GM21786 (cell line): Measurements from ENCODE around the gene HDAC10.

Experiments used
- ATAC-seq: cut with Tn5 transposase; IDR thresholded peaks from one replicate; pipeline ENCODE4 v1.9.1; 2021; ENCODE audit not compliant: unreplicated experiment

HDAC10 gene

DNA sequence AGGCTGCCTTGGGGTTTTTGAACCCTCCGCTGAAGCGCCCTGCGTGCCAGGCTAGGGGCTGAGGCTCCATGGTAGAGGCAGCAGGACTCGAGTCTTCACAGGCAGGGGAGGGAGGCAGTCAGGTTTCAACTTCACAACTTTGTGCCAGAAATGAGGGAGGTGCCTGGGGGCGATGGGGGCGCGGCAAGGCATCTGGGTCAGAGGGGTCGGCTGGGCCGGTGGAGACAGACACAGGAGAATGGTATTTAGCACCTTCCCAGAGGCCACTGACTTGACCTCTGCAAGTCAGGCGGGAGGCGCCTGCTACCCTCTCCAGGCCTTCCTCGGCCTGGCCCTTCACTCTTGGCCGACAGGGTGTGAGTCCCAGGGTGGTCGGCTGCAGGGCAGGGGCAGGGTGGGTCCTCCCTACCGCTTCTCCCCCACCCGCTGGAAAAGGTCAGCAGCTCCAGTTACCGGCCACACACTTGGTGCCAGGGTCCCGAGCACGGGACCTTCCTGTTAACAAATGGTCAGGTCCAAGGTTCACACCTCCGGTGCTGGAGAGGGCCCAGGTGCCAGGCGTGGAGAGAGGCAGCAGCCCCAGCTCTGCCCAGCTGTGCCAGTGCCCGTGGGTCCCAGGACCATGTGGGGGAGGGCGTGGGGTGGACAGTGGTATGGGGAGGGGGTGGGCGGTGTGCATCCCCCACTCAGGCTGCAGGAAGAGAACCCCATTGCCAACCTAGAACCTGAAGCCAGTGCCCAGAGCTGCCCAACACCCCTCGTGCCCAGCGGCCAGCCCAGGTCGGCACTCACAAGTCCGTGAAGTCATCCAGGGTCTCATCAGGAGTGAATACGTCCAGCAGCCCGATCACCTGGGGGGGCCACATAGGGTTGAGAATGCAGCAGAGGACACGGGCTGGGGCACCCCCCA, 6.6 kb upstream of the HDAC10 start:
- ATAC-seq: no peak

- no peak for ATAC-seq
Measured at GRCh38 chr22:50257041-50257440, 6.0 kb upstream of the HDAC10 start.

DNA sequence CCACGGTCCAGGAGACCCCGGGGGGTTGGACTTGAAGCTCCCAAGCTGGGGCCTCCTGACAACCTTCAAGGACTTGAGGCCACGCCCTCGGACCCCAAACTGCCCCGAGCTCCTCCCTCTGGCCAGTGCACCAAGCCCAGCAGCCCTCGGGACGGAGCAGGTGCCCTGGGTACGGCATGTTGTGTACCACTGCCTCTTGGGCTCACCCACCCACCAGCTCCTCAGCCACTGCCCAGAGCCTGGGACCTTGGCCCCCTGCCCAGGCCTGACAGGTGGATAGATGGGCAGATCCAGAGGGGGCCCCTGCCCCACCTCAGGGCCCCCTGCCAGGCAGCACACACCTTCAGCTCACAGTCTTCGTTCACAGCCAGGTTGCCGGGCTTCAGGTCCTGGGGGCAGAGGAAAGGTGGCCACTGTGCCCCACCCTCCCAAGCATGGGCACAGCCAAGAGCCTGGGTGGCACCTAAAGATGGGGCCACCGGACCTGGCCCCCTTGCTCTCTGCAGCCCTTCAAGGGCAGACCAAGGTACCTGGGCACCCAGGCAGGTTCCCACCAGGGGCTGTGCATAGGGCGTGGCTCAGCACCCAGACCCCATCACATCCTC, 5.3 kb upstream of the HDAC10 start:
- no peak for ATAC-seq

GRCh38 chr22:50255607-50256006, 4.5 kb upstream of the HDAC10 start:
- ATAC-seq: no peak

DNA sequence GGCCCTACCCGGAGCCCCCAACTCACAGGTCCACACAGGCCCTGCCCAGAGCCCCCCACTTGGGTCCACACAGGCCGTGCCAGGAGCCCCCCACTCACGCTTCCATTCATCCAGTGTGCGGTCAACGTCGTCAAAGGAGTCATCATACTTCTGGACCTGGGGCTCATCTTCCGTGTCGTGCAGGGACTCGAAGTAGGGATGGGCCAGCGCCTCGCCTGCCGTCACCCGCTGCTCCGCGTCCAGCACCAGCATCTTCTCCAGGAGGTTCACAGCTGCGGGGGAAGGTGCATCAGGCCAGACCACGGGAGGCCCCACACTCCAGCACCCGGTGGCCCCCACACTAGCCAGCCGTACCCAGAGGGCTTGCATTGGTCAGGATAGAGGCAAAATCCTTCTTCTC, 4.0 kb upstream of the HDAC10 start:
- ATAC-seq: no peak

DNA sequence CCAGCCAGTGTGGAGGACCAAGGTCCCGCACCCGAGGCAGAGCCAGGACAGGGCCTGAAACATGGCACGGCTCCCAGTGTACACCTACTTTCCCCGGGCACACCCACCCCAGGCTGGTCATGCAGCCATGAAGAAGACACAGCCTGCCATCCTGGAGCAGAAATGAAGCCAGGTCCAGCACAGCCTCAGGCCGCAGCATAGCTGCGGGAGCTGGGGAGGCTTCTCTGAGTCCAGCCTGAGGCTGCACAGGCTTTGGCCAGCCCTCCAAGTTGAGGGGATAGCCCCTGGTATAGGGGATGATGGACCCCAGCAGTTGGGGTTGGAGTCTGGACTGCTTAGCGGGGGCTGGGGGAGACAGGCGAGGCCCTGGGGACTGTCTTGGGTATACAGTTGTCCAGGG, 2.9 kb upstream of the HDAC10 start:
- no peak for ATAC-seq

DNA sequence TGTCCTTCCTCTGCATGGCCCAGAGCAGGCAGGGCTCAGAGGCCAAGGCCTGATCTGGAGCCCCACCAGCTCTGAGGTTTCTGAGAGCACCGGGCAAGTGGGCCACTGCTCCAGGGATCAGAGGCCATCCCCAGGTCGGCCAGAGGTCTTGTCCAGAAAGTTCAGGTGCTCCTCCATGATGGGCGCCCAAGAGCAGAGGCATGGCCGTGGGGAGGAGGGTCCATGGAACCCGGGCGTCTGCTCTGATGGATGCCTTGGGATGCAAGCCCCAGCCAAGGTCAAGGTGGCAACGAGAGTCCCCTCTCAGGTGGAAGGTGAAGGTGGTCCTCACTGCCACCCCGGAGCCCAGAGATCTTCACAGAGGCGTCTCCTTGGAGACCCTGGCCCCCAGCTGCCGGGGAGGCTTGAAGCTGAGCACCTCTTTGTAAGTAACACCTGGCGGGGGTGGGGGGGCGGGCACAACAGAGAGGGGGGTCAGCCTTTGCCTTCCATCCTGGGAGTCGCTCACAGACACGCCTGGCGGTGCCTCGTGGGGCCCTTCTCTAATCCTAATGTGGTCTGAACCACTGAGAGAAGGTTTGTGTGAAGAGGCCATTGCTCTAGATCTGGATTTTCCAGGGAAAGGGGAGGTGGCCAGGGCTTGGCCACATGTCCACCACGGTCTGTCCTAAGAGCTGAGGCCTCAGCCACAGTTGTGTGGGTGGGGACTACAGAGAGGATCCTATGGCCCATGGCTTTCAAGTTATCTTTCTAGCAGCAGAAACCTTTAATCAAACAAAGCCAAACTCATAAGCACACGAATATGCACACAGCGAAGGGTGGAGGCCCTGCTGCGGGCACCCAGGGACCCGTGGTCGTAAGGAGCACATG, 2.2 kb upstream of the HDAC10 start:
- ATAC-seq: no peak

GRCh38 chr22:50252082-50253045, 1.3 kb upstream of the HDAC10 start:
- no peak for ATAC-seq

DNA sequence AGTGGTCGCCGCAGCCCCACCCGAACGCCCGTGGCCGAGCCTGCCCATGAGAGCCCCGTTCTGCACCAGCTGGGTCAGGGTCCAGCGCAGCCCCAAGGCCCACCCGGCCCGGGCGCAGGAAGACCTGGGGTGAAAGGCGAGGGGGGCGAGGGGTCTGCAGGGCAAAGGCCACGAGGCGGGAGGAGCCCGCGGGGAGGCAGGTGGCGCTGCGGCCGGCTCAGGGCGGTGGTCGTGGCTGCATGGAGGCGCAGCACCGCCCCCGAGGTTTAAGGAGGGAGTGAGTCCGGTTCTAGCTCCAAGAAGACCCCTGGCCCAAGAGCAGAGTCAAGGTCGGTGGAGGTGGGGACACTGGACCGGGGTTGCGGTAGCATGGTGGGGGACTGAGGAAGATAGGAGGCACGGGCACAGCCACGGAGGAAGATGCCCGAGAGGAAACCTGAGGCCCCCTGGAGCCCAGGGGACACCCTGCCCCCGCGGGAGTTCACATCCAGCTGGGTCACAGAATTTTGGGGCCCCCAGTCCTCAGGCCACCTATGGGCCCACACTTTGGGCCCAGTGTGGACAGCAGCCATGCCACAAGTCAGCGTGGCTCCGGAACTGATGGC, 514 bp upstream of the HDAC10 start:
- ATAC-seq: no peak

DNA sequence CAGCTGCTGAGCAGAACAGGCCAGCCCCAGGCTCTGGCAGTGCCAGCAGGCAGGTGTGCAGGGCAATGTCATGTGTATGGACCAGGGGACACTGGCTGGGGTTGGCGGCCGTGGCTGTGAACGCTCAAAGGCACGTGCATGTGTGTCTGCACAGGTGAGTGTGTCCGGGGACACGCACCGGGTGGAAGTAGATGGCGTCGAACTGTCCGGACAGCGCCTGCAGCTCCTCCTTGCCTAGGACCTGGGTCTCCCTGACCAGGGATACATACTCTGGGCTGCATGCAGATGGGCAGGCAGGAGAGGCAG, 863 bp downstream of the HDAC10 start:
- ATAC-seq: no peak

- ATAC-seq: no peak
Measured at GRCh38 chr22:50249341-50250248, 1.5 kb downstream of the HDAC10 start.

DNA sequence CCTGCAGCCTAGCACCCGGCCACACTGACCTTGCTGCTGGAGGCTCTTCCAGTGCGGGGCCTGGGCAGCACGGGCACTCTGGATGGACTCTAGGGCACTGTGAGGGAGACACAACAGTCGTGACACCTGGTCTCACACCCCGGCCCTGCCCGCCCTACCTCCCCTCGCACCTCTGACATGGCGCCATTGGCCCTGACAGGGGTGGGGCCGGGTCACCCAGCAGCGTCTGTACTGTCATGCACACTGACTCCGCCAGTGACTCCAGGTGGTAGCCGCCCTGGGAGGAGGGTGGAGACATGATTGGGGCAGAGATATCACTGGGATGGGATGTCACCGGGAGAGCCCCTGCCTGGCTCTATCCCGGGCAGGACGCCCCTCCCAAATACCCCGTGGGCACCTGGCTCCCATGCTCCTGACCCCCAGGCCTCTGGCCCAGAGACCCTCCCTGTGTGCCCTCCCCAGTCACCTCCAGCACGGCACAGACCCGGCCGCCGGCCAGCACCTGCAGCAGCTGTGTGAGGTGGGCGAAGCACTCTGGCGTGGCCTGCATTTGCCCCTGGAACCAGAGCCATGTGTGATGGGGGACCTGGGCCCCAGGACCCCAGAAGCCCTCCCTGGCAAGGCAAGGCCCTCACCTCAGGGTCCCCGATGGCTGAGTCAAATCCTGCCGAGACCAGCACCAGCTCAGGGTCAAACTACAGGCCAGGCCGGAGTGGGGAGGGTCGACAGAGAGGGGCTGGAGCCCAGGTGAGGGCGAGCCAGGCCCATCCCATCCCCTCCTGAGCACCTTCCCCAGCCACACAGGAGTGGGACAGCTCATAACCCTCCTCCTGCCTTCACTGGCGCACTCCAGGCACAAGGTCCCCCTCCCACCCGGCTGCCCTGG, 2.6 kb downstream of the HDAC10 start:
- ATAC-seq: no peak

- ATAC-seq: no peak
Measured at GRCh38 chr22:50247748-50248147, 3.3 kb downstream of the HDAC10 start.

DNA sequence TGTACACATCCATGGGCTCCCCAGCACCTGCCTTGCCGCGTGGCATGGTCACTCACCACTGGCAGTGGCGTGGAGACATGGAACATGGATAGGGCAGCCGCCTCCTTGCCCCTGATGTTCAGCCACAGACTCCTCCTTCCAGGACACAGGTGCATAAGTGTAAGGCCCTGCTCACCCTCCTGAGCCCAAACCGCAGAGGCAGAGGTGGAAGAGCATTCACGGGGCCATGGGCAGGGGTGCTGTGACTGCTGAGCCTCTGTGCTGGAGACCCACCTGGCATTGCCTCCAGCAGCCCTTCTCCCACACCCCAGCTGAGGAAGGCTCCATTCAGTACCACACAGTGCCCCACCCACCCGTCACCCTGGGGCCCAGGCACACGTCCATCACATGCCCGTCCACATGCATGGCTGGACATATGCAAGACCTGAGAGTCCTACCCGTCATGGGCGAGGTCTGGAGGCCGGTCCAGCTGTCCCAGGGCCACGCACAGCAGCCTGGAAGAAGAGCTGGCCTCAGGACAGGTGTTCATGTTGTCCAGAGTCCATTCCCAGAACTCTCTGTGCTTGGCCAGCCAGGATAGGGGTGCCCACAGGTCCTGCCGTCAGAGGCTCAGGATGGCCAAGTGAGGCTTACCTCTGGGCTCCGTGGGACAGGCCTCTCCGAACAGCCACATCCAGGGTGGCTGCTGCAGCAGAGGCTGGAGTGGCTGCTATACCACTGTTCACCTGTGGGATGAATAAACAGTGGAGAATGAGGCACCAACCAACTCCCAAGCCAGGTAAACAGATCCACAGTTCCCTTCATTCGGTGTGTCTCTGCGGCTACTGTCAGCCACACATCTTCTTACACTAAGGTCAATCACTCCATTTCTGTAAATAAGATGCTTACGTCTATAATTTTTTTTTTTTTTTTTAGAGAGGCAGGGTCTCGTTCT, 4.6 kb downstream of the HDAC10 start:
- ATAC-seq: no peak

- ATAC-seq: no peak
Measured at GRCh38 chr22:50245214-50246072, 5.6 kb downstream of the HDAC10 start.
